ENCODE results near the gene MUC15. TPM values are rescaled to one million over a fixed set of nuclear protein-coding genes. Genes with fewer than 3 reads are reported as not detected.

The MUC15 gene
- total RNA-seq, 1 experiment from 2014 or later: not detected

GRCh38 chr11:26549176-26549575 is 22.9 kb downstream of the MUC15 start:
- intact Hi-C loops (cut with micrococcal nuclease): no loop called here
- DNase-seq: no peak
- no peak for ATAC-seq
- H3K36me3 ChIP-seq (ENCODE audit: low read depth, low read length): no peaks in the 10 kb centered on the region
- no peaks in the 10 kb centered on the region for H3F3A ChIP-seq (ENCODE audit: low read length, unreplicated experiment)
- no peak overlapping the region for H3K4me3 ChIP-seq (ENCODE audit: low read length)
- peaks cover 24% of the 10 kb centered on the region for H3K27me3 ChIP-seq (ENCODE audit: low read length)
- H3K9ac ChIP-seq (ENCODE audit: low read length): no peak overlapping the region
- H3K9me3 ChIP-seq (ENCODE audit: low read length): no peaks in the 10 kb centered on the region
- ChIA-PET CTCF (no interaction called here), POLR2A (ENCODE audit: unreplicated experiment) (no interaction called here)
- H3K4me1 ChIP-seq (ENCODE audit: insufficient read depth, low read length): no peaks in the 10 kb centered on the region
- H3K4me2 ChIP-seq (ENCODE audit: low read length): no peak overlapping the region
- no peak overlapping the region for H3K27ac ChIP-seq (ENCODE audit: low read length)
- no TSS peak for BruUV-seq (replicated peaks)
- H3K79me2 ChIP-seq (ENCODE audit: low read length): no peaks in the 10 kb centered on the region
- H4K20me1 ChIP-seq (ENCODE audit: low read length): no peaks in the 10 kb centered on the region
- TF ChIP-seq CTCF (conservative IDR thresholded peaks at IDR 0.05; ENCODE audit: low read depth, low read length): no peak
- TF ChIP-seq EZH2 (IDR thresholded peaks at IDR 0.05; ENCODE audit: low read length, unreplicated experiment): no peak
- TF ChIP-seq EZH2phosphoT487 (IDR thresholded peaks at IDR 0.05; ENCODE audit: borderline replicate concordance, low read length): no peak
- H3K9me2 ChIP-seq (replicated peaks; ENCODE audit: low read length): no peaks in the 10 kb centered on the region
- no peak overlapping the region for H2AFZ ChIP-seq (ENCODE audit: low read length)

GRCh38 chr11:26541870-26542269 is 30.2 kb downstream of the MUC15 start:
- DNase-seq: no peak
- H3K27ac ChIP-seq (ENCODE audit: low read length): no peak overlapping the region
- intact Hi-C loops (cut with micrococcal nuclease): no loop called here
- H3K9ac ChIP-seq (ENCODE audit: low read length): no peak overlapping the region
- TF ChIP-seq EZH2phosphoT487 (IDR thresholded peaks at IDR 0.05; ENCODE audit: borderline replicate concordance, low read length): no peak
- TF ChIP-seq CTCF (conservative IDR thresholded peaks at IDR 0.05; ENCODE audit: low read depth, low read length): no peak
- no peak for TF ChIP-seq EZH2 (IDR thresholded peaks at IDR 0.05; ENCODE audit: low read length, unreplicated experiment)
- no TSS peak for BruUV-seq (replicated peaks)
- no peaks in the 10 kb centered on the region for H3K9me2 ChIP-seq (replicated peaks; ENCODE audit: low read length)
- H3K4me2 ChIP-seq (ENCODE audit: low read length): no peak overlapping the region
- no peak overlapping the region for H3K4me3 ChIP-seq (ENCODE audit: low read length)
- no peaks in the 10 kb centered on the region for H3K27me3 ChIP-seq (ENCODE audit: low read length)
- no peaks in the 10 kb centered on the region for H3K36me3 ChIP-seq (ENCODE audit: low read depth, low read length)
- no peaks in the 10 kb centered on the region for H3K79me2 ChIP-seq (ENCODE audit: low read length)
- H4K20me1 ChIP-seq (ENCODE audit: low read length): no peaks in the 10 kb centered on the region
- H3K9me3 ChIP-seq (ENCODE audit: low read length): no peaks in the 10 kb centered on the region
- H2AFZ ChIP-seq (ENCODE audit: low read length): no peak overlapping the region
- ATAC-seq: no peak
- POLR2A ChIA-PET (ENCODE audit: unreplicated experiment): no interaction called here
- CTCF ChIA-PET: no interaction called here
- H3K4me1 ChIP-seq (ENCODE audit: insufficient read depth, low read length): no peaks in the 10 kb centered on the region
- H3F3A ChIP-seq (ENCODE audit: low read length, unreplicated experiment): no peaks in the 10 kb centered on the region

- Histone ChIP-seq H3K27me3 (ENCODE audit: low read length) (no peaks in the 10 kb centered on the region), H3K27ac (ENCODE audit: low read length) (no peak overlapping the region), H3F3A (ENCODE audit: low read length, unreplicated experiment) (no peaks in the 10 kb centered on the region), H3K36me3 (ENCODE audit: low read depth, low read length) (no peaks in the 10 kb centered on the region), H3K79me2 (ENCODE audit: low read length) (no peaks in the 10 kb centered on the region), H2AFZ (ENCODE audit: low read length) (no peak overlapping the region), H3K4me1 (ENCODE audit: insufficient read depth, low read length) (no peaks in the 10 kb centered on the region), H3K9me2 (replicated peaks; ENCODE audit: low read length) (no peaks in the 10 kb centered on the region), H3K4me2 (ENCODE audit: low read length) (no peak overlapping the region), H3K4me3 (ENCODE audit: low read length) (no peak overlapping the region), H3K9ac (ENCODE audit: low read length) (no peak overlapping the region), H4K20me1 (ENCODE audit: low read length) (no peaks in the 10 kb centered on the region), H3K9me3 (ENCODE audit: low read length) (no peaks in the 10 kb centered on the region)
- POLR2A ChIA-PET (ENCODE audit: unreplicated experiment): no interaction called here
- CTCF ChIA-PET: no interaction called here
- intact Hi-C loops (cut with micrococcal nuclease): no loop called here
- DNase-seq (no peak), ATAC-seq (no peak)
- TF ChIP-seq EZH2 (IDR thresholded peaks at IDR 0.05; ENCODE audit: low read length, unreplicated experiment) (no peak), CTCF (conservative IDR thresholded peaks at IDR 0.05; ENCODE audit: low read depth, low read length) (no peak)
- BruUV-seq (replicated peaks): no TSS peak
Observed at GRCh38 chr11:26539517-26539916, 32.5 kb downstream of the MUC15 start.

Measured in PC-3 (cell line).